Measurements from ENCODE around the gene ANKFN1. TPM values are rescaled to one million over a fixed set of nuclear protein-coding genes. Genes with fewer than 3 reads are reported as not detected.

The ANKFN1 gene
- total RNA-seq, 1 donor from 2014 or later = not detected

DNA sequence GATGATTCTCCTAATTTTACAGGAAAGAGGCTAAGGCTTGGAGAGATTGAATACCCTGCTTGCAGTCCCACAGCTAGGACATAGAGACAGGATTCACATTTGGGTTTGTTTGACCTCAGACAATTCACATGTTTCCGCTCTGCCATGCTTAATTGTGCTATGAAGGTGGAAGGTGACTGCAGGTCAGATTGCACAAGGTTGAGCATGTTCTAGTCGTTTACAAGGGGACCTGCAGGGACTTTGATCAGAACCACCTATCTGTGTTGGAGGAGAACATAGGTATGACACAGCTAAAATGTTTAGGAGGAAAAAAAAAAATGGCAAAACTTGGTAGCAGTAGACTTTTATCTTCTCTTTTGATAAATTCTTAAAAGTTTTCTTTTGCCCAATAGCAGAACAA, 4.9 kb upstream of the ANKFN1 start:
- no peak for DNase-seq

DNA sequence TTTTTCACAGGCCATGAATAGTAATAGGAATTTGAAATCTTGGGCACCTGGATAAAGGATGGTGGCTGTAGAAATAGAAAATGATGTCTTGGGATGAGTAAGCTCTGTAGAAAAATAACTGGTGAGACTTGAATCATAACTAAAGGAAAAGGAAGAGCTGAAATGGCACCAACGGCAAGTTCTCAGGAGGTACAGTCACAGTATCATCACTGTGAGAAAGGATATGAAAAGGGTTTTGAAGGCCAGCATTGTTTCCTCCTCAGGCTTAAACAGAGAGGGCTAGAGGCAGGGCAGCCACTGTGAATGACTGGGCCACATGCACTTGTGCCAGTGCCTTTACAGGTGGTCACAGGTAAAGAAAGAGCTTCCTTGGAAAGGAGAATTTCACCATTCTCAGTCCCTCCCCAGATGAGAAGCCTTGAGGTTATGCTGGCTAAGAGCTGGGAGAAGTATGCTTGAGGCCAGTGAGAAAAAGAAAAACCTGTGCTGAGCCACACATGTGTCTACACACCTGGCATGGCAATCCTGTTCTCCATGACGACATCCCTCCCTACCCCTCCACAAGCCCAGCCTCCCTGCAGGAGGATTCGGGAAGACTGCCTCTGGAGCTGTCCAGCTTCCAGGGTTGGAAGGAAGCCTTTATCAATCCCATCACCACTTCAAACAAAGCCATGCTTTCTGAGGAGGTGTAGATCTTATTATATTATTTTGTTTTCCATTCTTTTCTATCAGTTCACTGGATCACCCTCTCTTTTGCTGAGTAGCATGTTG, 3.8 kb upstream of the ANKFN1 start:
- no peak for DNase-seq

GRCh38 chr17:56150649-56151048, 2.6 kb upstream of the ANKFN1 start:
- no peak for DNase-seq

GRCh38 chr17:56157845-56158244, 4.6 kb downstream of the ANKFN1 start:
- DNase-seq = no peak

DNA sequence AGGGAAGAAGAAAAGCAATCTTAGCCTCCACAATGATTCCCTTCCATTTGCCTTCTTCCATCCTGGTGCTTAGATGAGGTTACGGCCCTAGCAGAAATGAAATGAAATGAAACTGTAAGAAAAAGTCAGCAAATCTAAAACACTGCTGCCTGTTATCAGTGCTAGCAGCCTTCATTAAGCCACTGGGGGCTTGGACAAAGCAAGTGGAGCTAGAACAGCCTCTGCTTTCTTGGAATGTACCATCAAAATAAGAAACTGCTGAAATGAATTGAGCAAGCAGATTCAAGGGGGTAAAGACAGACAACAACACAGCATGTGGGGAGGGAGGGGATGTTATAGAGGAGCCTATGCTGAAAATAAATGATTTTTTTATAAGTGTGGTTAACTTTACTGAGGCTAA, 5.1 kb downstream of the ANKFN1 start:
- DNase-seq = no peak

GRCh38 chr17:56158915-56159825, 5.9 kb downstream of the ANKFN1 start:
- DNase-seq = no peak

- no peak for DNase-seq
Observed at GRCh38 chr17:56159826-56160380, 6.6 kb downstream of the ANKFN1 start.

DNA sequence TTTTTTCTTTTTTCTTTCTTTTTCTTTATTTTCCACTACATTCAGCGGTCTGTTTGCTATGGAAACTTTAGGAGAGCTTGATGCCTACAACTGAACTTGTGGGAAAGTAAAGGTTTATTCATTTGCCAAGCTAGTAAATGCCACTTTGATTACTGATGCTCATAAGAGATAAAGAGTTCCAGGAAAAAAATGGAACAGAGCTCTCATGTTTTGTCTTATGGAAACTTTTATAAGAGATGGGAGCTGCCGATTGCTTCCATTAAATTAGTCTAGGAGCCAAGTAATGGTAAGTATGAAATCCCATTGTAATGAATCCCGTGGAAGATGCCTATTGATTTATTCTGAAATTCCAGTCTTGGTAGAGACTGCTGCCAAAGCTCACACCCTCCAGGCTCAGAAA, 7.1 kb downstream of the ANKFN1 start:
- no peak for DNase-seq

- DNase-seq = no peak
Observed at GRCh38 chr17:56165072-56165641, 11.9 kb downstream of the ANKFN1 start.

DNA sequence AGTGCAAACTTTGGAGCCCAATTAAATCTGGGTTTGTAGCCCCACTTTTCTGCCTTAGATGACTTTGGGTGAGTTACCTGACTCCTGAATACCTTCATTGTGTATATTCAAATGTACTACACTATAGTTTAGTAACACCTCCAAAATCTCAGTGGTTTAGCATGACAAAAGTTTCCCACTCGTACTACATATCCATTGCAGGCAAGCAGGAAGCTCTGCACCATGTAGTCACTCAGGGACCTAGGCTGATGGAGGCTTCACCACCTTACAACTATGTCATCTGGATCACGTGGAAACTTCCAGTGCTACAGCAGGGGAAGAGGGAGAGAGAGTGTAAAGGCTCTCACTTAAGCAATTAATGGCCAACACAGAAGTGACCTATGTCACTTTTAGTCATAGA, 14.2 kb downstream of the ANKFN1 start:
- DNase-seq = no peak

DNA sequence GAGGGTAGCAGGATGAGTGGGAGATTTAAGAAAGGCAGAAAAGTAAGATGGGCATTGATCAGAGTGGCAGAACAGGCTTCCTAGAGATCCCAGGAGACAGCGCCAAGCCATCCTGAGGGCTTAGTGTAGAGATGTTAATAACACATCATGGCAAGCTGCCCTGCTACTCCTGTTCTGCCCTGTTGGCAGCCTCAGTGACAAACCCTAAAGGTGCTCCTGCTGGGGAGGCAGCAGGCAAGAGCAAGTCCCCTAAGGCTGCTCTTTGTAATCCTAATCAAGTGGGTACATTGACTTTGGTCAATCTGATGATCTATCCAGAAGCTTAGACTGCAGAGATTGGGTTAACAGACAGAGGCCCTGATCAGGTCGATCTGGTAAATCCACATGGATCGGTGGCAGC, 16.3 kb downstream of the ANKFN1 start:
- no peak for DNase-seq

GRCh38 chr17:56171186-56171959, 18.1 kb downstream of the ANKFN1 start:
- DNase-seq = no peak

DNA sequence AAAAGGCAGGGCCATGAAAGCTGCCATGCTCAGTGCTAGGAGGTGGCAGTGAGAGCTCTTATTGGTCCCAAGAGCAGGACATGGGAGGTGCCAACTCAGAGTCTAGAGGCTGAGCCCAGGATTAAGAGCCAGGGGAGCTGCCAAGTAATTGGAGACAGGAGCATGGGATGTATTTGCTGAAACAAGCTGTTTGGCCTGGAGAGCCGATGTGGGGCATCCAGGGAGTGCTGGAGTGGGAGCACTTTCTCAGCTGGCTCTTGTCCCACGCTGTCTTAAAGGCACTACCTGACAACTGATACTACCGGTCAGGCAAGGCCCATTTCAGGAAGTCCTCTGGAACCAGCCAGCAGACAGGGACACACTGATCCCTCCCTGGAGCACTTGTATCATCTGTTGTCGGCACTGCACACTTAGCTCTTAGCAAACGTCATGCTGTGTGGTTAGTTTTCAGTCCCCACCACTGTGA, 19.3 kb downstream of the ANKFN1 start:
- no peak for DNase-seq

DNA sequence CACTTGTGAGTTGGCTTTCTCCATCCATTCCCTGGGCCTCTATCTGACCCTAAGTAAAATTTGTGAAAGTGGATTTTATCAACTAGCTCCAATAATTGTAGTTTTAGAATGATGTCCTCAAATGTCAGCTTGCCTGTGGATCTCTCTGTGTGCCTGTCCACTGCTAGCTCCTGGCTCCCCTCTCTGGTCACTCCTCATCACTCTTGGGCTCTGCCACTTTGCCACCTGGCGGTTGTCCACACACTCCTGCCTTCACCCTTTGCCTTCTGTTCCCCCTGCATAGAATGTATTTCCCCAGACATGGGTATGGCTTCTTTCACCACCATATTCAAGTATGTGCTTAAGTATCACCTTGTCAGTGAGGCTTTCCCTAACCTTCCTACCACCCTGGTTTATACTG, 19.8 kb downstream of the ANKFN1 start:
- DNase-seq = no peak

DNA sequence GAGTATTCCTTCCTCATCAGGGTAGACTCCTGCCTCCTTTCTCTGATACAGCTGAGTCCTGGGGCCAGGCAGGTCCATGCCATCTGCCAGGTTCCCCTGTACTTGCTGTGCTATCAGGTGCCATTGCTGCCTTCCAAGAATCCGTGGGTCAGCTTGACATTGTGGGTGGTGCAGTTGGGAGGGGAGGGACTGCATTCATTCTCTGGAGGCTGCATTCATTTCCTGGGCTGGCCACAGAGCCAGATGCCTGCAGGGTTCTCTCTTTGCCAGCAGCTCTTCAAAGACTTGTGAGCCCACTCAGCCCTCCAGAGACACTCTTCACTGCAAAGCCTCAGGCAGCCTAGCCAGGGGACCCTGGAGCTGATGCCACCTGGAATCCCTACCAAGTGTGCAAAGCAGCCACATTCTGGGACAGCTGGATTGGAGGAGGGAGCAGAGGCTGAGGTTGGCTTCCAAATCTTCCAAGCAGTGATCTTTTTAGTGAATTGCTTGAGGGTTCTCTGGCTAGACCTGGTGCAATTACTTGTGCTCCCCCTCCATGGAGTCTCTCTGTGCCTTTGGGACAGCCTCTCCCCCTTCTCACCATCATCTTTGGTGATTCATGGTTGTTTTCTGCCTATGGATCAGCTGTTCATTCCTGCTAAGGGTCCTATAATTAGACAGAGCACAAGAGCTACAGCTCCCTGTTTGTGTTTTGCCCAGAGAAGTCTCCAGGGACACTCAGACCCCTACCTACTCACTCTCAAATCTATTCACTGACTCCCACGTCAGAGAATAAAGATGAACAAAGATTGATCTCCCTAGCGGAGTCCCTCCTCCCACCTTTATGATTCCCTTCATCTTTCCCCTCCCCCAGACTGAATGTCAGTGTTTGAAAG, 20.9 kb downstream of the ANKFN1 start:
- no peak for DNase-seq

DNA sequence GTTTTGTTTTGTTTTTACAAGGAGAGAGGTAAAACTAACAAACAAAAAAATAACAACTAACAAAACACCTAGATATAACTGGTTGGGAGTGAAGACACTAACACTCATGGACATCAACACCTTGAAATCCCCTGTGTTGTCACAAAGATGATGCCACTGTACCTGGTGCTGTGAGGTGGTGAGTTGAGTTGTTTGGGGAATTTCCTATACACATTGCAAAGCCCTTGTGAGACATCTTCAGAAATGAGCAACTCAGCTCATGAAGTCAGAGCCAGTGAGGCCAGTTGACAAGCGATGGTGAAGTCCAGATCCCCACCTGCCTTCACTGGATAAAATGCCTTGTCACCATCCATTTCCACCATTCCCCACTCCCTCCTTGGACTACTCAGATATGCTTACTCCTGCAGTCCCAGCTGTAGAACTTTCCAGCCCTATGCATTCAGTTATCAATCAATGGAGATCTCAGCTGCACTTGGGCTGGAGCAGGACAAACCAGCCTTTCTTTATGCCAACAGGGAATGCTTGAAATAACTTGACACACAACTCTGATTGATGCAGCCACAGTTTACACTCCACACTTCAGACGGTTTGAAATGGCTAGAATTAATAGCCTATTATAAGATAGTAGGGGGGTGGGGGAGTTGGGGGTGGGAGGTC, 22.2 kb downstream of the ANKFN1 start:
- no peak for DNase-seq

DNA sequence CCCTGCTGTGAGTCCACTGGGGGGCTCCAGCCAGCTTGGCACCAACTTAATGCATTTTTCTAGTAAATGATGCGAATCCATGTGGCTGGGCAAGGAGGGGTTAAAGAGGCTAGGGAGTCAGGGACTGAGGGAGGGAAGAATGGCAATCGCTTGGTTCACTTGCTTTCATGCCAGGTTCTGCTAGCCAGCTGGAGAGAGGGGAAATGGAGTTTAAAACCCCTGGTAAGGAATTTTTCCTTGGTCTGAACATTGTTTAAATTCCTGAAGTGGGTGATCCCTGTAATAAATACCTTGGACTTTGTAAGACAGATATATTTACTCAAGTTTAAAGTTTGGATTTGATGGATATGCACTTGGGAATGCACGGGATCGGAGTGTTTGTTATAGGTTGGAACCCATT, 22.8 kb downstream of the ANKFN1 start:
- no peak for DNase-seq

DNA sequence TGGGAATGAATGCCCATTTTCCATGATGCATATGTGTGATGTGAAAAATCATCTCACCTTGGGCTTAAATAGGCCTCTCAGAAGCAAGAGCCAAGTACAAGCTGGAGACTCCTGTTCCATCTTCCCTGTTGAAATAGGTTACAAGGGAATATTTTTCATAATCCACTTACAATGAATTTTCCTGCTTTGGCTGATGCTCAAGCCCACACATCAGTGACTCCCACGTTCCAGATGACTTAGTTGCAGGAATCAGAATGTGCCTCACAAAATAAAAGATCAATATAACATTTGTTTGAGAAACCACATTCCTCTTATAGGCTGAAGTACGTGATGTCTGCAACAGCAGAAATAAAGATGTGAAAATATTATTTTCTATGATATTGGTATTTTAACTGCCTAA, 24.1 kb downstream of the ANKFN1 start:
- DNase-seq = no peak

DNA sequence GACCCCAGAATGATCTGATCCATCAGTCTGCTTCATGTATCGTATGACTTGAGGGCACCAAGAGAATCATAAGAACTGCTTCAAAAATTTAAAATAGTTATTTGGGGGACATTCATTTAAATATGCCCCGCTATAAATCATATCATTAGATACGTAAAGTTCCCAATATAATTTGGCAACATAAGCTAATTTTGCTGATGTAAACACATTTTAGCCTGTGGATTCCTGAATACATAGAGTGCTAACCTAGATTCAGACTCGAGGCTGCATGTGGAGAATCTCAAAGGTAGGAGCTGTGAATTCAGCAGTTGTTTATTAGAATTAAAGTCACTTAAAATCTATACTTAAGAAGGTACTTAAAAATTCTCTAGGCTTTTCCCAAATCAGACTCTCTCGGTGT, 24.9 kb downstream of the ANKFN1 start:
- DNase-seq = no peak

DNA sequence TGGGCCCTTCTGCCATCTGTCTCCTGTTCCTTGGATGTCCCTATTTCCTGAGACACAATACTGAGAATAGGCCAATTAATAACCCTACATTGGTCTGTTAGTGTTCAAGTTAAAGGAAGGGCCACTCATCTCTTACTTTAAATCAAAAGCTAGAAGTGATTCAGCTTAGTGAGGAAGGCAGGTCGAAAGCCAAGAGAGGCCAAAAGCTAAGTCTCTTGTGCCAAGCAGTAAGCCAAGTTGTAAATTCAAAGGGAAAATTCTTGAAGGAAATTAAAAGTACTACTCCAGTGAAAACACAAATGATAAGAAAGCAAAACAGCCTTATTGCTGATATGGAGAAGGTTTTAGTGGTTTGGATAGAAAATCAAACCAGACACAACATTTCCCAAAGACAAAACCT, 28.8 kb downstream of the ANKFN1 start:
- DNase-seq = no peak

DNA sequence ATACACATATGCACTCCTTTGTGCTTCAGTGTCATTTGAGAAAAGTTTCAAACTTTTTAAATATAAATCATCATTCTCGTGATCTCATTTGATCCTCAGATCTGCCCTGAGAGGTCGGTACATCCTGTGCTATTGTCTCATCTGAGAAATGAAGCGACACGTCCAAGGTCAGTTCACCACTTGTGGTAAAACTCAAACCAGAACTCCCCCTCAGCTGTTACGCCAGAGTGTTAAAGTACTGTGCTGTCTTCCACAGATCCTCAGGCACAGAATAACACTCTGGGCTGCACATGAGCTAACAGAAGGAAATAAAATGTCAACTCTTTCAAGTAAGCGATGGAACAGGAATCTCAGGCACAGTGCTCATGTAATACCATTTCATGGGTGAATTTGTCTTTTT, 31.4 kb downstream of the ANKFN1 start:
- DNase-seq = no peak
